Ramos (cell line): ENCODE measurements around the gene ACIN1.

Source experiments
- in situ Hi-C: fragments of 300-500 bp; cut with MboI; formaldehyde crosslinking; loops from one replicate; pipeline ENCODE4 v1.14.3; 2022; ENCODE audit warnings: low sequenced_read_pairs; ENCODE audit not compliant: unreplicated experiment

ACIN1 gene

GRCh38 chr14:23062002-23062401, 32.9 kb downstream of the ACIN1 start:
- in situ Hi-C loops: no loop called here

- in situ Hi-C loops: no loop called here
Measured at GRCh38 chr14:23060536-23061260, 34.2 kb downstream of the ACIN1 start.

- in situ Hi-C loops: loop anchor here (10.0 kb wide), 1 partner anchor 484 kb away; no protein-coding TSS in a partner anchor
Measured at GRCh38 chr14:23058654-23059504, 36.1 kb downstream of the ACIN1 start.

GRCh38 chr14:23057757-23058653, 36.9 kb downstream of the ACIN1 start:
- in situ Hi-C loops: loop anchor here (10.0 kb wide), 1 partner anchor 483 kb away; no protein-coding TSS in a partner anchor

GRCh38 chr14:23056956-23057756, 37.8 kb downstream of the ACIN1 start, which contains the start of gene CDH24:
CDH24 (minus strand) TSS chr14:23057520; CDS start chr14:23055733, 1,787 bp downstream.
- in situ Hi-C loops: loop anchor here (10.0 kb wide), 1 partner anchor 482 kb away; no protein-coding TSS in a partner anchor

GRCh38 chr14:23056145-23056955, 38.6 kb downstream of the ACIN1 start:
- in situ Hi-C loops: loop anchor here (10.0 kb wide), 1 partner anchor 482 kb away; no protein-coding TSS in a partner anchor

GRCh38 chr14:23055621-23056144, 39.3 kb downstream of the ACIN1 start:
- in situ Hi-C loops: loop anchor here (10.0 kb wide), 1 partner anchor 481 kb away; no protein-coding TSS in a partner anchor

- in situ Hi-C loops: loop anchor here (10.0 kb wide), 1 partner anchor 480 kb away; no protein-coding TSS in a partner anchor
Measured at GRCh38 chr14:23055147-23055550, 39.8 kb downstream of the ACIN1 start.

- in situ Hi-C loops: loop anchor here (5.0 to 10.0 kb wide), 3 partner anchors 67 to 667 kb away; no protein-coding TSS in a partner anchor
Measured at GRCh38 chr14:23054000-23054811, 40.7 kb downstream of the ACIN1 start.

- in situ Hi-C loops: loop anchor here (5.0 to 10.0 kb wide), 3 partner anchors 66 to 666 kb away; no protein-coding TSS in a partner anchor
Measured at GRCh38 chr14:23053426-23053825, 41.5 kb downstream of the ACIN1 start.

GRCh38 chr14:23052671-23053070, 42.3 kb downstream of the ACIN1 start:
- in situ Hi-C loops: loop anchor here (5.0 to 10.0 kb wide), 3 partner anchors 65 to 665 kb away; no protein-coding TSS in a partner anchor

- in situ Hi-C loops: loop anchor here (5.0 to 10.0 kb wide), 3 partner anchors 65 to 665 kb away; no protein-coding TSS in a partner anchor
Measured at GRCh38 chr14:23052182-23052623, 42.7 kb downstream of the ACIN1 start.

- in situ Hi-C loops: loop anchor here (5.0 to 10.0 kb wide), 3 partner anchors 64 to 664 kb away; no protein-coding TSS in a partner anchor
Measured at GRCh38 chr14:23051141-23052057, 43.5 kb downstream of the ACIN1 start.

- in situ Hi-C loops: no loop called here
Measured at GRCh38 chr14:23049011-23049410, 45.9 kb downstream of the ACIN1 start.
